HG02571 (cell line): ENCODE results near the gene OR10T2.
"Not testable (repeated sequence)": the region's sequence is repeated elsewhere in the genome, so short reads cannot be mapped to it uniquely, and the experiment has no call there.

Experiments used
- ATAC-seq: cut with Tn5 transposase; IDR thresholded peaks from one replicate; pipeline ENCODE4 v1.9.1; 2021; ENCODE audit warnings: mild to moderate bottlenecking, moderate library complexity; ENCODE audit not compliant: unreplicated experiment

Gene OR10T2

DNA sequence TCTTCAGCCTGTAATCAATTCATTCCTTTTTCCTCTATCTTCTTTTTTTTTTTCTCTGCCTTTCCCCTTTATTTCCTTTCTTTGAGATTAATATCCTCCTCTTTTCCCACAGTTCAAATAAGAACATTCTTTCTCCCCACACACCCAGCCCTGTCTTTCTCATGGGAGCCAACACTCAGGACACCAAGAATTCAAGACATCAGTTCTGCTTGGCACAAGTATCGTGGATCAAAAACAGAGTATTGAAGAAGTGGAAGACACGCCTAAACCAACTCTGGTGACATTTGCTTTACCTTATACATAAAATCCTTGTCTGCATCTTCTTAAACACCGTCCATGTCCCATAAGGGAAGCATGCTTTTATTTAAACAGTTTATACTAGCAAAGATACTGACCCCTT lies 42.6 kb downstream of the OR10T2 start:
- no peak for ATAC-seq

DNA sequence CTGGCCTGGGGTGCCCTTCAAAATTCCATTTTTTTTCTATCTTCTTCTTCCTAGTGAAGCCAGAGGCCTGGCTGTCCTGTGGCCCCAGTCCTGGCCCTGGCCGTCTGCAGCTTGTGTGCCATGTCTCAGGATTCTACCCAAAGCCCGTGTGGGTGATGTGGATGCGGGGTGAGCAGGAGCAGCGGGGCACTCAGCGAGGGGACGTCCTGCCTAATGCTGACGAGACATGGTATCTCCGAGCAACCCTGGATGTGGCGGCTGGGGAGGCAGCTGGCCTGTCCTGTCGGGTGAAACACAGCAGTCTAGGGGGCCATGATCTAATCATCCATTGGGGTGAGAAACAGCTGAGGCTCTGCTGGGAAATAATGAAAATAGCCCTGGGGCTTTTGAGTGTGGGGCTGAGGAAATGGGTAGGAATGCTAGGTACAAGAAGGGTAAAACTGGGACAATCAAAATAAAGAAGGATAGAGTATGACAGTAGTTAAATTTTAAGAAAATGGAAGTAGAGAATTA lies 43.4 kb downstream of the OR10T2 start:
- ATAC-seq: no peak

DNA sequence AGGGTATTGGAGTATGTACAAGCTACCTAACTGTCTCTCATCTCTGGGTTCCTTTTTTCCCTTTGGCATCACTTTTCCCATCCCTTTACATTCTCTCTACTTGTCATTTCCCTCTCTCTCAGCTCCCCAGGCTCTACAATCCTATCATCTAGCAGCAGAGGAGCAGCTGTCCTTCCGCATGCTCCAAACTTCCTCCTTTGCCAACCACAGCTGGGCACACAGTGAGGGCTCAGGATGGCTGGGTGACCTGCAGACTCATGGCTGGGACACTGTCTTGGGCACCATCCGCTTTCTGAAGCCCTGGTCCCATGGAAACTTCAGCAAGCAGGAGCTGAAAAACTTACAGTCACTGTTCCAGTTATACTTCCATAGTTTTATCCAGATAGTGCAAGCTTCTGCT lies 45.0 kb downstream of the OR10T2 start:
- no peak for ATAC-seq

DNA sequence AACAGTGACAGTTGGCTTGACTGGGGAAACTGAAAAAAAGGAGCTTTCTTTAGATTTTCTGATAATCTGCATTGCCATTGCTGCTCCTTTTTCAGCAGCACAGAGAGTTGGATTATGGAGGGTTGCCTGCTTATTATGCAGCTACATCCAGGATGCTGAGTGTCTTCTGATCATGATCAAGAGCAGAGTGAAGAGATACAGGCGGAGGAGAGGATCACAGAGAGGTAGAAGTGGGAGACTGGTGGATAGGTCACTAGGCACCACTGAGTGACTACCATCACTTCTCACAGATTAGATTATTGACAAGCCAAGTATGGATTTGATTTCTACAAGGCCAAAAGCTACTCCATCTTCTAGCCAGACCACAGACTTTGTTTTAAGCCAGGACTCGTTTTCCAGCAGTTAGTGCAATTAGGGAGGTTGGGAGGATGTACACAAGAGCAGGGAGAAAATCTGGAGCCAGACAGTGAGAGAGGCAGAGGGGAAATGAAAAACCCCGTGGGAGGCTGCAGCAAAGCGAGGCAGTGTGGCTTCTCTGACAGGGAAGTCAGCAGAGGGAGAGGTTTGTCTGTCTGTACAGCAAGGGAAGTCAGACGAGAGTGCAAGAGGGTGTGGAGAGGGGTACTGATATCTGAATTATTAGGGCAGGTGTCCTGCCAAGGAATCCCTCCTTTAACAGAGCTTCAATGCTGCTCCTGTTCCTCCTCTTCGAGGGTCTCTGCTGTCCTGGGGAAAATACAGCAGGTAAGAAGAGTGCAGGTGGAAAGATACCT lies 45.8 kb downstream of the OR10T2 start, which contains the start of gene CD1E:
TSS of gene CD1E (plus strand) at position 592 of the 773 bp plus-strand sequence. CDS start at position 687, 95 bp downstream.
- ATAC-seq: no peak

DNA sequence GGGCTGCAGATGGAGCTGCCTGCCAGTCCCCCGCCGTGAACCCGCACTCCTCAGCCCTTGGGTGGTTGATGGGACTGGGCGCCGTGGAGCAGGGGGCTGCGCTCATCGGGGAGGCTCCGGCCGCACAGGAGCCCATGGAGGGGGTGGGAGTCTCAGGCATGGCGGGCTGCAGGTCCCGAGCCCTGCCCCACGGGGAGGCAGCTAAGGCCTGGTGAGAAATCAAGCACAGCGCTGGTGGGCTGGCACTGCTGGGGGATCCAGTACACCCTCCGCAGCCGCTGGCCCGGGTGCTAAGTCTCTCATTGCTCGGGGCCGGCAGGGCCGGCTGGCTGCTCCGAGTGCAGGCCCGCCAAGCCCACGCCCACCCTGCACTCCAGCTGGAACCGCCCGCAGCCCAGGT lies 50.3 kb downstream of the OR10T2 start:
- not testable (repeated sequence) for ATAC-seq
